WTC11 (cell line): ENCODE measurements around the gene PGF. TPM values are rescaled to one million over a fixed set of nuclear protein-coding genes. Genes with fewer than 3 reads are reported as not detected.

Experiments used
- ATAC-seq: fragments of 200-7000 bp; cut with Tn5 transposase; 2 replicates; pipeline ENCODE4 v1.10.0; 2021; ENCODE audit warnings: mild to moderate bottlenecking, moderate library complexity
- CTCF ChIA-PET: fragments of 300-600 bp; sonication (Branson Sonifier 250); formaldehyde crosslinking; loops from one replicate; lab custom pipeline; 2021; ENCODE audit warnings: antibody characterized with exemption; lab: Charles Lee
- POLR2A ChIA-PET: fragments of 350-600 bp; sonication (Branson Sonifier 250); formaldehyde crosslinking; loops from one replicate; lab custom pipeline; 2021; ENCODE audit warnings: antibody characterized with exemption; lab: Charles Lee
- DNase-seq: peaks from one replicate; pipeline ENCODE4 v3.0.0; 2021; ENCODE audit warnings: low spot score
- H3K27ac Mint-ChIP-seq: 2 replicates; pipeline ENCODE4 v1.8.0; 2021; ENCODE audit warnings: mixed read lengths
- H3K27me3 Mint-ChIP-seq: 2 replicates; pipeline ENCODE4 v1.8.0; 2021; ENCODE audit warnings: low read depth, mild to moderate bottlenecking, moderate library complexity, mixed read lengths
- H3K36me3 Mint-ChIP-seq: 2 replicates; pipeline ENCODE4 v1.8.0; 2021; ENCODE audit warnings: mixed read lengths
- H3K4me1 Mint-ChIP-seq: 2 replicates; pipeline ENCODE4 v1.8.0; 2022; ENCODE audit warnings: mixed read lengths
- H3K4me3 Mint-ChIP-seq: 2 replicates; pipeline ENCODE4 v1.8.0; 2021; ENCODE audit warnings: mild to moderate bottlenecking, moderate library complexity, mixed read lengths
- H3K9me3 Mint-ChIP-seq: 2 replicates; pipeline ENCODE4 v1.8.0; 2021; ENCODE audit warnings: mixed read lengths
- ARID4B ChIP-seq: sonication (generic); formaldehyde crosslinking; IDR thresholded peaks from 2 replicates; pipeline ENCODE4 v1.8.0; 2023; ENCODE audit warnings: missing genetic modification reagents, mild to moderate bottlenecking, borderline replicate concordance
- EMX1 ChIP-seq: fragments of 250-450 bp; sonication (Bioruptor Pico); IDR thresholded peaks from 2 replicates; pipeline ENCODE4 v1.8.0; 2021; ENCODE audit warnings: mild to moderate bottlenecking
- ESRRA ChIP-seq: sonication (generic); formaldehyde crosslinking; IDR thresholded peaks from 2 replicates; pipeline ENCODE4 v1.8.1; 2022; ENCODE audit warnings: mild to moderate bottlenecking, missing genetic modification reagents, borderline replicate concordance
- GABPB1 ChIP-seq: sonication (generic); formaldehyde crosslinking; IDR thresholded peaks from 2 replicates; pipeline ENCODE4 v1.8.1; 2023; ENCODE audit warnings: mild to moderate bottlenecking, missing genetic modification reagents
- MAX ChIP-seq: sonication (generic); formaldehyde crosslinking; IDR thresholded peaks from 2 replicates; pipeline ENCODE4 v1.8.0; 2022; ENCODE audit warnings: mild to moderate bottlenecking, missing genetic modification reagents
- MXD4 ChIP-seq: fragments of 250-450 bp; sonication (Bioruptor Pico); IDR thresholded peaks from 2 replicates; pipeline ENCODE4 v1.8.0; 2021; ENCODE audit warnings: mild to moderate bottlenecking, moderate library complexity, borderline replicate concordance
- OVOL2 ChIP-seq: fragments of 250-450 bp; sonication (Bioruptor Pico); IDR thresholded peaks from 2 replicates; pipeline ENCODE4 v1.9.0; 2021; ENCODE audit warnings: mild to moderate bottlenecking, borderline replicate concordance
- TEAD1 ChIP-seq: sonication (generic); formaldehyde crosslinking; IDR thresholded peaks from 2 replicates; pipeline ENCODE4 v1.8.0; 2022; ENCODE audit warnings: mild to moderate bottlenecking, missing genetic modification reagents
- ZMAT4 ChIP-seq: fragments of 250-450 bp; sonication (Bioruptor Pico); IDR thresholded peaks from 2 replicates; pipeline ENCODE4 v1.9.0; 2021; ENCODE audit warnings: mild to moderate bottlenecking
- ZNF138 ChIP-seq: sonication (generic); formaldehyde crosslinking; conservative IDR thresholded peaks from 2 replicates; pipeline ENCODE4 v1.8.1; 2022; ENCODE audit warnings: mild to moderate bottlenecking, moderate library complexity, missing genetic modification reagents
- ZNF317 ChIP-seq: sonication (generic); formaldehyde crosslinking; IDR thresholded peaks from 2 replicates; pipeline ENCODE4 v1.8.1; 2023; ENCODE audit warnings: low read depth, mild to moderate bottlenecking, moderate library complexity, missing genetic modification reagents, borderline replicate concordance
- ZNF416 ChIP-seq: fragments of 250-450 bp; sonication (Bioruptor Pico); IDR thresholded peaks from 2 replicates; pipeline ENCODE4 v1.9.0; 2021; ENCODE audit warnings: mild to moderate bottlenecking, inconsistent platforms
- ZNF425 ChIP-seq: fragments of 250-450 bp; sonication (Bioruptor Pico); conservative IDR thresholded peaks from 2 replicates; pipeline ENCODE4 v1.9.0; 2021; ENCODE audit warnings: mild to moderate bottlenecking
- total RNA-seq: library from RNA; stranded (reverse); gene quantifications from 3 replicates; pipeline ENCODE4 v1.2.3, GENCODE V29; 2021

The PGF gene
- total RNA-seq, 1 experiment from 2014 or later = 6.7 TPM

- no peak overlapping the region for H3K27ac Mint-ChIP-seq
- CTCF ChIA-PET = interaction anchor here (0.8 to 2.4 kb wide), 5 partner anchors 10 to 106 kb away, joined by 3 to 20 read pairs (median 4); partner anchors contain the start of genes RPS6KL1 and ZC2HC1C
- ATAC-seq = no peak; the same call in 1 of the 2 replicates
Measured at GRCh38 chr14:74963705-74964271, 8.4 kb upstream of the PGF start.

GRCh38 chr14:74963178-74963704 lies 7.8 kb upstream of the PGF start:
- H3K9me3 Mint-ChIP-seq = no peaks in the 10 kb centered on the region
- no peaks in the 10 kb centered on the region for H3K36me3 Mint-ChIP-seq
- ATAC-seq (no peak; the same call in 1 of the 2 replicates), DNase-seq (no peak)
- TF ChIP-seq ARID4B (CRISPR knock-in tag) = no peak
- no peak for TF ChIP-seq EMX1
- TF ChIP-seq ESRRA = no peak
- no peak overlapping the region for H3K27ac Mint-ChIP-seq
- H3K4me3 Mint-ChIP-seq = no peak overlapping the region
- H3K27me3 Mint-ChIP-seq = no peaks in the 10 kb centered on the region
- ChIA-PET CTCF (interaction anchor here (1.2 to 2.4 kb wide), 4 partner anchors 11 to 40 kb away, joined by 3 to 20 read pairs (median 6); partner anchors contain the start of gene RPS6KL1), POLR2A (no interaction called here)
- peaks cover 9% of the 10 kb centered on the region for H3K4me1 Mint-ChIP-seq

More at GRCh38 chr14:74963705-74964271, 8.4 kb upstream of the PGF start:
- Mint-ChIP-seq H3K4me1 (peaks cover 9% of the 10 kb centered on the region), H3K9me3 (no peaks in the 10 kb centered on the region)
- POLR2A ChIA-PET = no interaction called here
- TF ChIP-seq ZNF416 (CRISPR knock-in tag) (no peak), ZNF138 (no peak), ZNF317 (peak; percentile 83)
- TF ChIP-seq, all 79 proteins: peak for 1
- DNase-seq = no peak
- H3K27me3 Mint-ChIP-seq = no peaks in the 10 kb centered on the region
- no peak overlapping the region for H3K4me3 Mint-ChIP-seq
- no peaks in the 10 kb centered on the region for H3K36me3 Mint-ChIP-seq

GRCh38 chr14:74962493-74962892 lies 7.1 kb upstream of the PGF start:
- H3K27me3 Mint-ChIP-seq = no peaks in the 10 kb centered on the region
- H3K9me3 Mint-ChIP-seq = no peaks in the 10 kb centered on the region
- H3K4me1 Mint-ChIP-seq = peaks cover 9% of the 10 kb centered on the region
- H3K27ac Mint-ChIP-seq = no peak overlapping the region
- ChIA-PET POLR2A (no interaction called here), CTCF (interaction anchor here (1.4 to 3.6 kb wide), 2 partner anchors 17 to 57 kb away, joined by 4 to 23 read pairs; no protein-coding TSS in a partner anchor)
- no peak for ATAC-seq
- no peak overlapping the region for H3K4me3 Mint-ChIP-seq
- H3K36me3 Mint-ChIP-seq = no peaks in the 10 kb centered on the region
- no peak for DNase-seq
- TF ChIP-seq GABPB1 (CRISPR knock-in tag) = no peak
- TF ChIP-seq MAX = no peak
- no peak for TF ChIP-seq TEAD1 (CRISPR knock-in tag)
- TF ChIP-seq OVOL2 (CRISPR knock-in tag) = no peak
- no peak for TF ChIP-seq ZMAT4 (CRISPR knock-in tag)
- no peak for TF ChIP-seq MXD4 (CRISPR knock-in tag)
- no peak for TF ChIP-seq ZNF425
- TF ChIP-seq, all 79 proteins: peak for 0
